Endodermal cell (in vitro differentiated cells): ENCODE data around the gene TSHZ2. TPM values are rescaled to one million over a fixed set of nuclear protein-coding genes. Genes with fewer than 3 reads are reported as not detected.

ENCODE experiments used
- DNase-seq: peaks from one replicate; pipeline ENCODE4 v3.0.0-alpha.2; 2017
- H3K27ac ChIP-seq: 2 replicates; pipeline ENCODE4 v1.5.1; 2013; ENCODE audit warnings: mild to moderate bottlenecking, low read depth, low read length, moderate library complexity
- H3K27me3 ChIP-seq: 2 replicates; pipeline ENCODE4 v1.6.1; 2013; ENCODE audit warnings: mild to moderate bottlenecking, low read length, moderate library complexity; ENCODE audit not compliant: insufficient read depth, control insufficient read depth, poor library complexity, severe bottlenecking
- H3K36me3 ChIP-seq: 2 replicates; pipeline ENCODE4 v1.7.0; 2013; ENCODE audit warnings: mild to moderate bottlenecking, low read length, moderate library complexity; ENCODE audit not compliant: control insufficient read depth, insufficient read depth
- H3K4me1 ChIP-seq: one replicate; pipeline ENCODE4 v1.7.0; 2013; ENCODE audit warnings: low read length; ENCODE audit not compliant: control insufficient read depth, insufficient read depth
- H3K4me3 ChIP-seq: 2 replicates; pipeline ENCODE4 v1.5.1; 2013; ENCODE audit warnings: mild to moderate bottlenecking, low read length, moderate library complexity
- H3K9ac ChIP-seq: 2 replicates; pipeline ENCODE4 v1.6.1; 2013; ENCODE audit warnings: mild to moderate bottlenecking, low read length, moderate library complexity; ENCODE audit not compliant: poor library complexity, severe bottlenecking; ENCODE audit errors: extremely low read depth
- H3K9me3 ChIP-seq: 2 replicates; pipeline ENCODE4 v1.6.1; 2013; ENCODE audit warnings: mild to moderate bottlenecking, low read length, moderate library complexity; ENCODE audit not compliant: control insufficient read depth
- H3K27ac Mint-ChIP-seq: 2 replicates; pipeline ENCODE4 v1.8.0; 2020; ENCODE audit warnings: mixed read lengths
- H3K27me3 Mint-ChIP-seq: 2 replicates; pipeline ENCODE4 v1.8.0; 2021; ENCODE audit warnings: mild to moderate bottlenecking, mixed read lengths; ENCODE audit not compliant: insufficient read depth
- H3K36me3 Mint-ChIP-seq: 2 replicates; pipeline ENCODE4 v1.8.0; 2020; ENCODE audit warnings: low read depth, mixed read lengths
- H3K4me1 Mint-ChIP-seq: 2 replicates; pipeline ENCODE4 v1.8.0; 2020; ENCODE audit warnings: mixed read lengths
- H3K4me3 Mint-ChIP-seq: 2 replicates; pipeline ENCODE4 v1.8.0; 2020; ENCODE audit warnings: mild to moderate bottlenecking, moderate library complexity, mixed read lengths
- H3K9me3 Mint-ChIP-seq: 2 replicates; pipeline ENCODE4 v1.8.0; 2020; ENCODE audit warnings: mild to moderate bottlenecking, mixed read lengths
- WGBS, 2 experiments: methylation state at CpG; one replicate each; pipeline versions ENCODE4 v1.1.5 to v1.1.7; 2013; ENCODE audit warnings: missing lambda C conversion rate in 2 of 2, mixed read lengths in 1 of 2; ENCODE audit not compliant: insufficient coverage in 1 of 2, insufficient read length in 1 of 2; 5-methylcytosine and 5-hydroxymethylcytosine counted together
- total RNA-seq, 2 donors: library from RNA; stranded (reverse); fragmentation: NEBNext Ultra II Directional in 1 of 2; extraction: Animal tissue kit (Norgen Biotek cat#: 25700) in 1 of 2; gene quantifications; 2 replicates in 1 of 2; 3 replicates in 1 of 2; pipeline ENCODE4 v1.2.1, GENCODE V29; 2021
- TF ChIP-seq, protein P1 (sequence below): fragments of 200-600 bp; sonication (generic); conservative IDR thresholded peaks from 2 replicates; pipeline ENCODE4 v1.5.0; 2021; ENCODE audit warnings: antibody characterized with exemption, mild to moderate bottlenecking

The TSHZ2 gene
- total RNA-seq, 2 donors from 2014 or later, result 0.07 to 0.31 TPM

DNA sequence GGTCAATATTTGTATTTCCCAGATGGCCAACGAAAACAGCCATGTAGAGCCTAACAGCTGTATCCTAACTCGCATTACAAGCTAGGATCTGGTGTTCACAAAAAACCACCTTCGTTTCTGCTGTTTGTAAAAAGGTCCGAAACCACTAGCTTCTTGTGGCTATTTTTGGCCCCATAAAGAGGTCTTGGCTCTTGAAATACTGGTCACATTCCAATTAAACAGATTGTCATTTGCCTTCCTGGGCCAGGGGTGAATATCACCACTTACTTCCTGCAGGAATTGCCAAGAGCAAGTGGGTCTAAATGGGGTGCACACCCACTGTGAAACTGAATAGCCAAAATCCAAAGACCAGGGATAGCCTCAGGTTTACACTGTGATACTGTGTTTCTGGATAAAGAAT is 48.2 kb downstream of the TSHZ2 start:
- Mint-ChIP-seq H3K27ac (no peak overlapping the region), H3K36me3 (no peaks in the 10 kb centered on the region), H3K27me3 (no peaks in the 10 kb centered on the region), H3K4me1 (no peaks in the 10 kb centered on the region), H3K9me3 (no peaks in the 10 kb centered on the region), H3K4me3 (no peak overlapping the region)
- TF ChIP-seq, protein P1, sequence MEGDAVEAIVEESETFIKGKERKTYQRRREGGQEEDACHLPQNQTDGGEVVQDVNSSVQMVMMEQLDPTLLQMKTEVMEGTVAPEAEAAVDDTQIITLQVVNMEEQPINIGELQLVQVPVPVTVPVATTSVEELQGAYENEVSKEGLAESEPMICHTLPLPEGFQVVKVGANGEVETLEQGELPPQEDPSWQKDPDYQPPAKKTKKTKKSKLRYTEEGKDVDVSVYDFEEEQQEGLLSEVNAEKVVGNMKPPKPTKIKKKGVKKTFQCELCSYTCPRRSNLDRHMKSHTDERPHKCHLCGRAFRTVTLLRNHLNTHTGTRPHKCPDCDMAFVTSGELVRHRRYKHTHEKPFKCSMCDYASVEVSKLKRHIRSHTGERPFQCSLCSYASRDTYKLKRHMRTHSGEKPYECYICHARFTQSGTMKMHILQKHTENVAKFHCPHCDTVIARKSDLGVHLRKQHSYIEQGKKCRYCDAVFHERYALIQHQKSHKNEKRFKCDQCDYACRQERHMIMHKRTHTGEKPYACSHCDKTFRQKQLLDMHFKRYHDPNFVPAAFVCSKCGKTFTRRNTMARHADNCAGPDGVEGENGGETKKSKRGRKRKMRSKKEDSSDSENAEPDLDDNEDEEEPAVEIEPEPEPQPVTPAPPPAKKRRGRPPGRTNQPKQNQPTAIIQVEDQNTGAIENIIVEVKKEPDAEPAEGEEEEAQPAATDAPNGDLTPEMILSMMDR, result no peak
- WGBS, 2 experiments, result 92 to 94% methylated on average over 4 of the region's 4 CpGs
- DNase-seq, result no peak
- no peaks in the 10 kb centered on the region for H3K36me3 ChIP-seq
- no peak overlapping the region for H3K4me3 ChIP-seq
- no peaks in the 10 kb centered on the region for H3K27me3 ChIP-seq
- no peak overlapping the region for H3K27ac ChIP-seq
- no peaks in the 10 kb centered on the region for H3K9me3 ChIP-seq
- no peaks in the 10 kb centered on the region for H3K4me1 ChIP-seq
- H3K9ac ChIP-seq, result no peak overlapping the region

- Mint-ChIP-seq H3K27me3 (no peaks in the 10 kb centered on the region), H3K27ac (no peak overlapping the region), H3K9me3 (no peaks in the 10 kb centered on the region), H3K36me3 (no peaks in the 10 kb centered on the region), H3K4me3 (no peak overlapping the region), H3K4me1 (no peaks in the 10 kb centered on the region)
- H3K4me3 ChIP-seq, result no peak overlapping the region
- TF ChIP-seq, protein P1, result no peak
- 100% methylated on average over 2 of the region's 2 CpGs; no CpG with 5 or more reads in 1 of the 2 experiments for WGBS, 2 experiments
- no peaks in the 10 kb centered on the region for H3K36me3 ChIP-seq
- H3K27me3 ChIP-seq, result no peaks in the 10 kb centered on the region
- DNase-seq, result no peak
- H3K4me1 ChIP-seq, result no peaks in the 10 kb centered on the region
- H3K9me3 ChIP-seq, result no peaks in the 10 kb centered on the region
- H3K9ac ChIP-seq, result no peak overlapping the region
- no peak overlapping the region for H3K27ac ChIP-seq
Measured at GRCh38 chr20:53020834-53021233, 48.7 kb downstream of the TSHZ2 start.

DNA sequence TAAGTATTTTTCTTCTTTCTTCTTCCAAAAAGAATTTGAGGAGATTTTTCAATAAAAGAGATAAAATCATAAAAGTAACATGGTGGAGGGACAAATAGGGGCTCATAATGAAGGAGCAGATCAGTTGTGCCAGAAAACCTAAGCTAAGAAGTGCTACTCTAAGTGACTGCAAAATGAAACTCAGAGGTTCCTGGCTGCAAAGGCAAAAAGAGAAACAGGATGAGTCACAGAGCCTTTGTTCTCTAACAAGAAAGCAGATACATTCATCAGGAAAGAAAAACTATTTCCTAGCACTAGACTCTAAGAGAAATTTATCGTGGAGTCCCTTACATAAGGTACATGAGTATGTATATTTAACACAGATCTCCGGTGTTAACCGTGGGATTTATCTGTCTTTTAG is 49.8 kb downstream of the TSHZ2 start:
- no peaks in the 10 kb centered on the region for H3K36me3 Mint-ChIP-seq
- no peak for DNase-seq
- Histone ChIP-seq H3K4me3 (no peak overlapping the region), H3K36me3 (no peaks in the 10 kb centered on the region), H3K27ac (no peak overlapping the region), H3K9me3 (no peaks in the 10 kb centered on the region), H3K9ac (no peak overlapping the region), H3K27me3 (no peaks in the 10 kb centered on the region), H3K4me1 (no peaks in the 10 kb centered on the region)
- no peak overlapping the region for H3K27ac Mint-ChIP-seq
- no peaks in the 10 kb centered on the region for H3K9me3 Mint-ChIP-seq
- H3K4me1 Mint-ChIP-seq, result no peaks in the 10 kb centered on the region
- TF ChIP-seq, protein P1, result no peak
- H3K27me3 Mint-ChIP-seq, result no peaks in the 10 kb centered on the region
- 92 to 100% methylated on average over 2 to 3 of the region's 3 CpGs for WGBS, 2 experiments
- H3K4me3 Mint-ChIP-seq, result no peak overlapping the region
